ENCODE results near the gene CARM1.

Gene CARM1

DNA sequence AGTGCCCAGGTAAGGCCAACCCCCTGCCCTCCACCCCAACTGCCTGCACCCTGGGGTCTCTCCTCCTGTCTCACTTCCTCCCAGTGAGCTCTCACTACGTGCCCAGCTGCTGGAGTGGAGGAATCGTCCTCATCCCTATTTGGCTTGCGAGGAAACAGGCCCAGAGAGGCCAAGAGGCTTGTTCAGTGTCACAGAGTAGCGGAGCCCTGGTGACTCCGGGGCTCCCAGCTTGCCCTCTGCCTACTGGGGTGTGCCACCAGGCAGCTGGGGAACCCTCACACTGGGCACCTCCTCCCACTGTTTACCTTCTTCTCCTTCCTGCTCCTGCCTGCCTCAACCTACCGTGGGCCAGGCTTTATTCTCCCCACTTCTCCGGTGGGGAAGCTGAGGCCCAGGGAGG, 41.0 kb upstream of the CARM1 start:
- TF ChIP-seq CTCF (IDR thresholded peaks at IDR 0.05; ENCODE audit: borderline replicate concordance, control extremely low read depth, extremely low read depth, insufficient read depth, missing control alignments) = no peak
- in situ Hi-C loops (cut with MboI; ENCODE audit: low sequenced_read_pairs, unreplicated experiment) = no loop called here
- no peak for DNase-seq (ENCODE audit: low spot score)

DNA sequence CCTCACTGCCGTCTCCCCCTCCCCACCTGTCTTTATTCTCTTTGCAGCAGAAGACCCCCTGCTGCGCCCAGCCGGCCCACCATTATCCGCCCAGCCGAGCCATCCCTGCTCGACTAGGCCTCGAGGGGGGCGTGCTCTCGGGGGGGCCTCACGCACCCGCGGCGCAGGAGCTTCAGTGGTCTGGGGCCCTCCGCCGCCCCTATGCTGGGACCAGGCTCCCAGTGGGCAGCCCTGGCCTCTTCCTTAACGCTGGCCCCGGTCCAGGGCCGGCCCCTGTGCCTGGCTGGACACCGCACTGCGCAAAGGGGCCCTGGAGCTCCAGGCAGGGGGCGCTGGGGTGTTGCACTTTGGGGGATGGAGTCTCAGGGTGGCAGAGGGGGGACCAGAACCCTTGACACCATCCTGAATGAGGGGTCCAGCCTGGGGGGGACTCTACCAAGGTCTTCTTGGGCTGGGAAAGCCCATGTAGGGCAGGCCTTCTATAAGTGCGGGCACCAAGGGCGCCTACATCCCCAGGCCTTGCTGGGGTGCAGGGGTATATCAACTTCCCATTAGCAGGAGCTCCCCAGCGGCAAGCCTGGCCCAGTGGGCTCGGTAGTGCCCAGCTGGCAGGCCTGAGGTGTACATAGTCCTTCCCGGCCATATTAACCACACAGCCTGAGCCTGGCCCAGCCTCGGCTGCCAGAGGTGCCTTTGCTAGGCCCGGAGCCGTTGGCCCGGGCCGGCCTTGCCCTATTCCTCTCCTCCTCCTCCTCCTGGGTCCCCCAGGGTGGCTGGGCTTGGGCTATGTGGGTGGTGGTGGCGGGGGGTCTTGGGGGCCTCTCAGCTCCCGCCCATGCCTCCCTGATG, 40.2 kb upstream of the CARM1 start:
- no peak for TF ChIP-seq CTCF (IDR thresholded peaks at IDR 0.05; ENCODE audit: borderline replicate concordance, control extremely low read depth, extremely low read depth, insufficient read depth, missing control alignments)
- DNase-seq (ENCODE audit: low spot score) = no peak
- in situ Hi-C loops (cut with MboI; ENCODE audit: low sequenced_read_pairs, unreplicated experiment) = no loop called here

DNA sequence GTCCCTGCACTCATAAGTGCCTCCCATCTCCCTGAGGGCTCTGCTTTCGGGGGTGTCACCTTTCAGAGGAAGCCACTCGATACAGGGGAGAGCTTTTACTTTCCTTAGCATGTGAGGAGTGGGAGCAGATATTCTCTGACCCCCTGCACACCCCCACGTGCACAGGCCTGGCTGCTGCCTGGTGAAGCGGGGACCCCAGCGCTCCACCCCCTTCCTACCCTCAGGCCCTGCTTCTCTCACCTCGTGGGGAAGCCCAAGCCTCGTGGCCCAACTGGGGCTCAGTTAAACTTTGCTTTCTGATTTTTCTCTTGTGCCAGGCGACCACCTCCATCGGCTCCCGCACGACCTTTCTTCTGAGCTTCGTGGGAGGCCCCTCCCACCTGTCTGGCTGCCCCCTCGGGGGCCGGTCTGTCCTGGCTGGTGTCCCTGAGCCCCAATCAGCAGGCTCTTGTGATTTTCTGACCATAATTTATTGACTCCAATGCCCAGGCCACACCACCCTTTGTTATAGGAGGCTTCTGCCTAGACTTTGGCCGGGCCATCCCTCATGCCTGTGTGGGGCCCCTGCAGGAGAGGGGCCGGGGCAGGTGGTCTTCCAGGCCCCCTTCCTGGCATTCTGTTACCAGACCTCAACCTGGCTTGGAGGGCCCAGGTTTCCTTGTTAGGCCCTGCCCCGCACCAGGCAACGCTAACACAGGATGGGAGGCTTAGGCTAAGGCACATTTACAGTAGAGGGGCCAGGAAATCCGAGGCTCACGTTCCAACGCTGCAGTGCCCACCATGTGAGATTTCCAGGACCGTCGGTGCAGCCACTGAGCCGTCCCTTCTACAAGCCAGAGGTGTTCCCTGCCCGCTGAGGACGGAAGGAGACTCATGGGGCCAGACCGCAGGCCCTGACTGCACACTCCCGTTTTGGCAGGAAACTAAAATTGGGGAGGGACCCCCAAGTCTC, 39.1 kb upstream of the CARM1 start:
- TF ChIP-seq CTCF (IDR thresholded peaks at IDR 0.05; ENCODE audit: borderline replicate concordance, control extremely low read depth, extremely low read depth, insufficient read depth, missing control alignments) = no peak
- DNase-seq (ENCODE audit: low spot score) = no peak
- in situ Hi-C loops (cut with MboI; ENCODE audit: low sequenced_read_pairs, unreplicated experiment) = no loop called here

GRCh38 chr19:10832939-10833296, 38.4 kb upstream of the CARM1 start:
- no peak for DNase-seq (ENCODE audit: low spot score)
- in situ Hi-C loops (cut with MboI; ENCODE audit: low sequenced_read_pairs, unreplicated experiment) = no loop called here
- TF ChIP-seq CTCF (IDR thresholded peaks at IDR 0.05; ENCODE audit: borderline replicate concordance, control extremely low read depth, extremely low read depth, insufficient read depth, missing control alignments) = no peak

DNA sequence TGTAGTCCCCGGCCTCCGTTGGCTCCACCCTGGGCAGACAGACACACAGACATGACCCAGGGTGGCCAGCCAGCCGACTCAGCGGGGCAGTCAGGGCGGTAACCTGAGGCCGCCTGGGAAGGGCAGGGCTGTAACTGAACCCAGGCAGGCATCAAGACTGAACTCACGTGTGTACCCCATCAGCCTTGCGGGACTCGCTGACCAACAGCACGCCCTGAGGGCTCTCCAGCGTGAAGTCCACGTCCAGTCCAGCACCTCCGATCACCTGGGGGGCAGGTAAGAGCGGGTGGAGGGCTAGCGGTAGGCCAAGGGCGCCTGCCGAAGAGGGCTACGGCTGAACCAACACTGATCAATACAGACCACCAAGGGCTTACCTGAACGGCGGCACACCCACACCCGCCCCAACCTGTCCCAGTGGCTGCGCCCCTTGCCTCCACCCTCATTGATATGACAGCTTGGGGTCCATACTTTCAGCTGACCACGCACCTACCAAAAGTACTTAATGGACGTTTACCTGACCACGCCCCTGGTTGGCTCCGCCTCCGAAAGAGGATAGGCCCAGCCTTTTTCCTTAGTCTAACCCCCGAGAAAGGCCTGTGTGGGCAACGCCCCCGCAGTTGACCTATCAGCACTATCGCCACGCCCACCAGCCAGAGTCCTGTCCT, 36.1 kb upstream of the CARM1 start:
- no peak for DNase-seq (ENCODE audit: low spot score)
- TF ChIP-seq CTCF (IDR thresholded peaks at IDR 0.05; ENCODE audit: borderline replicate concordance, control extremely low read depth, extremely low read depth, insufficient read depth, missing control alignments) = no peak
- in situ Hi-C loops (cut with MboI; ENCODE audit: low sequenced_read_pairs, unreplicated experiment) = no loop called here

- in situ Hi-C loops (cut with MboI; ENCODE audit: low sequenced_read_pairs, unreplicated experiment) = no loop called here
- no peak for TF ChIP-seq CTCF (IDR thresholded peaks at IDR 0.05; ENCODE audit: borderline replicate concordance, control extremely low read depth, extremely low read depth, insufficient read depth, missing control alignments)
- peak; percentile 99 for DNase-seq (ENCODE audit: low spot score)
Measured at GRCh38 chr19:10835754-10836478, 35.4 kb upstream of the CARM1 start, which contains the start of gene TMED1. Gene TMED1 (minus strand): TSS chr19:10836212. CDS start chr19:10836191, 21 bp downstream.
